ENCODE results near the gene ZBTB3.

ZBTB3 gene

DNA sequence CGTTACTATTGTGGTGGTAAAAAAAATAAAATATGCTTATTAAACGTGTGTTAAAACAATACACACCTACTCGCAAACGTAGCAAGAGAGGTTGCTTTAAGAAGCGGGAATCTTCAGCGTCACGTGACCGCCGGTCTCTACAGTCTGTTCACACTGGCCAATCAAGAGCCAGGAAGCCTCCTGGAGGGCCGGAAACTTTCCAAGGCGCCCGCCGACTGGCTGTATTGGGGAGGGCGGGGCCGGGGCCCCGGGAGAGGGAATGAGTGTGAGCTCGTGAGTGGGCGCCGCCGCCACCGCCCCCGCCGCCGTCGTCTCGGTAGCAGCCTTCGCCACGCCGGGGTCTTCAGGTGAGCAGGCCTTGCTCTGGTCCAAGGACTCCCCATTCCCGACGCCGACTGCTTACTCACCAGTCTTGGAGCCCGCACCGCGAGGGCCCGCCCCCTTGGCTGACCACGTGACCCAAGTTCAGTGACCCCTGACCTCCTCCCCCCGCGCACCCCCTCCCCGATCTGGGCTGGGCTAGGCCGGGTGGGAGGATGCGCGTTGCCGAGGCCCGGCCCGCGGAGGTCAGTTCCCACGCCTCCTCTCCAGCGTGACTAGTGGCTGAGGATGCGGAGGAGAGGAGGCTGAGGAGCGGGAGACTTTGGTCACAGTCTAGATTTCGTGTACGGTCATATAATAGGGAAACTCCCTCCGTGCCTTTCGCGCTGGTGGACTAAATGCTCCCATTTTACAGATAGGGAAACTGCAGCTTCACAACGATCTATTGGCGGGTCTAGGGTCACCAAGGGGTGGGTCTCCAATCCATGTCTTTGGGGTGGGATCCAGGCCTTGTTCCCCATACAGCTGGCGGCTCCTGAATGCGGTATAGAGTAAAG is 17.4 kb upstream of the ZBTB3 start, which contains the start of gene TAF6L (continued):
- TF ChIP-seq ZNF629 (tag by site-specific recombination; IDR thresholded peaks at IDR 0.05) (peak; percentile 58; the same call in 1 of the 2 replicates), ZNF366 (tag by site-specific recombination; conservative IDR thresholded peaks at IDR 0.05) (peak; percentile 18; the same call in 1 of the 2 replicates), ZNF221 (tag by site-specific recombination; IDR thresholded peaks at IDR 0.05; ENCODE audit: borderline replicate concordance) (no peak), ZNF184 (tag by site-specific recombination; IDR thresholded peaks at IDR 0.05) (no peak), ZNF76 (tag by site-specific recombination; IDR thresholded peaks at IDR 0.05; ENCODE audit: borderline replicate concordance, low read depth) (peak; percentile 37; the same call in 1 of the 2 replicates), RBAK (tag by site-specific recombination; IDR thresholded peaks at IDR 0.05) (no peak), SP3 (tag by site-specific recombination; IDR thresholded peaks at IDR 0.05) (peak; percentile 93), ZNF48 (tag by site-specific recombination; IDR thresholded peaks at IDR 0.05) (no peak), ZNF10 (tag by site-specific recombination; IDR thresholded peaks at IDR 0.05) (no peak), ZSCAN23 (tag by site-specific recombination; IDR thresholded peaks at IDR 0.05) (no peak), ZNF514 (tag by site-specific recombination; IDR thresholded peaks at IDR 0.05) (no peak), MZF1 (tag by site-specific recombination; IDR thresholded peaks at IDR 0.05; ENCODE audit: borderline replicate concordance) (no peak), ZNF433 (tag by site-specific recombination; IDR thresholded peaks at IDR 0.05; ENCODE audit: low read depth) (no peak), ZNF610 (tag by site-specific recombination; IDR thresholded peaks at IDR 0.05; ENCODE audit: borderline replicate concordance) (no peak; the same call in 1 of the 2 replicates), ZFP69B (tag by site-specific recombination; IDR thresholded peaks at IDR 0.05) (0 out of 2 replicates have a peak, but pooled peaks have one; percentile 23), GLI4 (tag by site-specific recombination; IDR thresholded peaks at IDR 0.05) (no peak), ZNF202 (tag by site-specific recombination; IDR thresholded peaks at IDR 0.05; ENCODE audit: borderline replicate concordance) (no peak), ZNF677 (tag by site-specific recombination; IDR thresholded peaks at IDR 0.05) (no peak), ZNF473 (tag by site-specific recombination; IDR thresholded peaks at IDR 0.05) (no peak), TRIM28 (IDR thresholded peaks at IDR 0.05; ENCODE audit: borderline replicate concordance, low read length) (no peak), SALL2 (tag by site-specific recombination; IDR thresholded peaks at IDR 0.05; ENCODE audit: borderline replicate concordance) (no peak), KLF9 (tag by site-specific recombination; IDR thresholded peaks at IDR 0.05; ENCODE audit: low read depth) (peak; percentile 95), ZEB2 (tag by site-specific recombination; IDR thresholded peaks at IDR 0.05) (peak; percentile 70; the same call in 1 of the 2 replicates), ZFP3 (tag by site-specific recombination; IDR thresholded peaks at IDR 0.05; ENCODE audit: low read depth) (no peak), ZNF239 (tag by site-specific recombination; IDR thresholded peaks at IDR 0.05) (no peak), ZNF248 (tag by site-specific recombination; IDR thresholded peaks at IDR 0.05) (no peak), ZNF626 (tag by site-specific recombination; IDR thresholded peaks at IDR 0.05) (no peak)
- TF ChIP-seq, protein P1, sequence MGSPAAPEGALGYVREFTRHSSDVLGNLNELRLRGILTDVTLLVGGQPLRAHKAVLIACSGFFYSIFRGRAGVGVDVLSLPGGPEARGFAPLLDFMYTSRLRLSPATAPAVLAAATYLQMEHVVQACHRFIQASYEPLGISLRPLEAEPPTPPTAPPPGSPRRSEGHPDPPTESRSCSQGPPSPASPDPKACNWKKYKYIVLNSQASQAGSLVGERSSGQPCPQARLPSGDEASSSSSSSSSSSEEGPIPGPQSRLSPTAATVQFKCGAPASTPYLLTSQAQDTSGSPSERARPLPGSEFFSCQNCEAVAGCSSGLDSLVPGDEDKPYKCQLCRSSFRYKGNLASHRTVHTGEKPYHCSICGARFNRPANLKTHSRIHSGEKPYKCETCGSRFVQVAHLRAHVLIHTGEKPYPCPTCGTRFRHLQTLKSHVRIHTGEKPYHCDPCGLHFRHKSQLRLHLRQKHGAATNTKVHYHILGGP (tag by site-specific recombination; IDR thresholded peaks at IDR 0.05) = no peak
- TF ChIP-seq, protein P2, sequence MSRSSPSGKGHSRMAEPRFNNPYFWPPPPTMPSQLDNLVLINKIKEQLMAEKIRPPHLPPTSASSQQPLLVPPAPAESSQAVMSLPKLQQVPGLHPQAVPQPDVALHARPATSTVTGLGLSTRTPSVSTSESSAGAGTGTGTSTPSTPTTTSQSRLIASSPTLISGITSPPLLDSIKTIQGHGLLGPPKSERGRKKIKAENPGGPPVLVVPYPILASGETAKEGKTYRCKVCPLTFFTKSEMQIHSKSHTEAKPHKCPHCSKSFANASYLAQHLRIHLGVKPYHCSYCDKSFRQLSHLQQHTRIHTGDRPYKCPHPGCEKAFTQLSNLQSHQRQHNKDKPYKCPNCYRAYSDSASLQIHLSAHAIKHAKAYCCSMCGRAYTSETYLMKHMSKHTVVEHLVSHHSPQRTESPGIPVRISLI (tag by site-specific recombination; IDR thresholded peaks at IDR 0.05) = no peak
- TF ChIP-seq, protein P3, sequence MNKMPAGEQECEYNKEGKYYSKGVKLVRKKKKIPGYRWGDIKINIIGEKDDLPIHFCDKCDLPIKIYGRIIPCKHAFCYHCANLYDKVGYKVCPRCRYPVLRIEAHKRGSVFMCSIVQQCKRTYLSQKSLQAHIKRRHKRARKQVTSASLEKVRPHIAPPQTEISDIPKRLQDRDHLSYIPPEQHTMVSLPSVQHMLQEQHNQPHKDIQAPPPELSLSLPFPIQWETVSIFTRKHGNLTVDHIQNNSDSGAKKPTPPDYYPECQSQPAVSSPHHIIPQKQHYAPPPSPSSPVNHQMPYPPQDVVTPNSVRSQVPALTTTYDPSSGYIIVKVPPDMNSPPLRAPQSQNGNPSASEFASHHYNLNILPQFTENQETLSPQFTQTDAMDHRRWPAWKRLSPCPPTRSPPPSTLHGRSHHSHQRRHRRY (tag by site-specific recombination; IDR thresholded peaks at IDR 0.05) = no peak
- TF ChIP-seq, protein P4, sequence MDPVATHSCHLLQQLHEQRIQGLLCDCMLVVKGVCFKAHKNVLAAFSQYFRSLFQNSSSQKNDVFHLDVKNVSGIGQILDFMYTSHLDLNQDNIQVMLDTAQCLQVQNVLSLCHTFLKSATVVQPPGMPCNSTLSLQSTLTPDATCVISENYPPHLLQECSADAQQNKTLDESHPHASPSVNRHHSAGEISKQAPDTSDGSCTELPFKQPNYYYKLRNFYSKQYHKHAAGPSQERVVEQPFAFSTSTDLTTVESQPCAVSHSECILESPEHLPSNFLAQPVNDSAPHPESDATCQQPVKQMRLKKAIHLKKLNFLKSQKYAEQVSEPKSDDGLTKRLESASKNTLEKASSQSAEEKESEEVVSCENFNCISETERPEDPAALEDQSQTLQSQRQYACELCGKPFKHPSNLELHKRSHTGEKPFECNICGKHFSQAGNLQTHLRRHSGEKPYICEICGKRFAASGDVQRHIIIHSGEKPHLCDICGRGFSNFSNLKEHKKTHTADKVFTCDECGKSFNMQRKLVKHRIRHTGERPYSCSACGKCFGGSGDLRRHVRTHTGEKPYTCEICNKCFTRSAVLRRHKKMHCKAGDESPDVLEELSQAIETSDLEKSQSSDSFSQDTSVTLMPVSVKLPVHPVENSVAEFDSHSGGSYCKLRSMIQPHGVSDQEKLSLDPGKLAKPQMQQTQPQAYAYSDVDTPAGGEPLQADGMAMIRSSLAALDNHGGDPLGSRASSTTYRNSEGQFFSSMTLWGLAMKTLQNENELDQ (tag by site-specific recombination; IDR thresholded peaks at IDR 0.05; ENCODE audit: low read depth) = no peak
- TF ChIP-seq, protein P5, sequence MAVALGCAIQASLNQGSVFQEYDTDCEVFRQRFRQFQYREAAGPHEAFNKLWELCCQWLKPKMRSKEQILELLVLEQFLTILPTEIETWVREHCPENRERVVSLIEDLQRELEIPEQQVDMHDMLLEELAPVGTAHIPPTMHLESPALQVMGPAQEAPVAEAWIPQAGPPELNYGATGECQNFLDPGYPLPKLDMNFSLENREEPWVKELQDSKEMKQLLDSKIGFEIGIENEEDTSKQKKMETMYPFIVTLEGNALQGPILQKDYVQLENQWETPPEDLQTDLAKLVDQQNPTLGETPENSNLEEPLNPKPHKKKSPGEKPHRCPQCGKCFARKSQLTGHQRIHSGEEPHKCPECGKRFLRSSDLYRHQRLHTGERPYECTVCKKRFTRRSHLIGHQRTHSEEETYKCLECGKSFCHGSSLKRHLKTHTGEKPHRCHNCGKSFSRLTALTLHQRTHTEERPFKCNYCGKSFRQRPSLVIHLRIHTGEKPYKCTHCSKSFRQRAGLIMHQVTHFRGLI (tag by site-specific recombination; IDR thresholded peaks at IDR 0.05) = peak; percentile 64; the same call in 1 of the 2 replicates
- TF ChIP-seq, protein P6, sequence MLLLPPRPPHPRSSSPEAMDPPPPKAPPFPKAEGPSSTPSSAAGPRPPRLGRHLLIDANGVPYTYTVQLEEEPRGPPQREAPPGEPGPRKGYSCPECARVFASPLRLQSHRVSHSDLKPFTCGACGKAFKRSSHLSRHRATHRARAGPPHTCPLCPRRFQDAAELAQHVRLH (tag by site-specific recombination; IDR thresholded peaks at IDR 0.05) = peak; percentile 70

Measured in HEK293 (cell line).